ENCODE results near the gene LLGL2.
A peak's percentile ranks its signal among the peaks of the same experiment; 100 is the strongest.

Gene LLGL2

DNA sequence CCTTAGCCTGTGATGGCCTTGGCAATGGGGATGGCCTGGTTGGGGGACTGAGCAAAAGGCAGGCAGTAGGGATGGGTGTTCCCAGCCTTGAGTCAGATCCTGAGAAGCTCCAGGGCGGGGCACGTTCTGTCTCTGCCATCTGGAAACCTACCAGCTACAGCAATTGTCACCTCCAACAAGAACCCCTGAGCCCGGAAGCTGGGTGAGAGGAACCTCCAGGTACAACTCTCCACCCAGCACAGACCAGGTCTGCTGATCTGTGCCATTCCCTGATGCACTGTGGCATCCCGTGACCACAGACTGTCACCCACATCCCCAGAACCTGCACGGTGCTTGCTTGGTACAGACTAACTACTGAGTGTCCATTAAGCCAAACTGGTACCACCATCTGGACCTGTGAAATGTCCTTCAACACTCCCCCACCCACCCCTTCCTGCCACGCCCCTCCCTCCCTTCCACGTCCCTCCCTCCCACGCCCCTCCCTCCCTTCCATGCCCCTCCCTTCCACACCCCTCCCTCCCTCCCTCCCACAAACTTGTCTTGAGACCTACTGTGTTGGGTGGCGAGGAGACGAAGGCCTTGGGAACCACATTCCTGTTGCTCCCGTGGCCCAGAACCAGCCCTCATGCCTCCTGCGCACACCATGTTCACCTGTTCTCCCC lies 78.7 kb downstream of the LLGL2 start:
- Histone ChIP-seq H3K9me3 (ENCODE audit: severe bottlenecking) (no peaks in the 10 kb centered on the region), H3K4me3 (ENCODE audit: severe bottlenecking) (no peak overlapping the region), H3K27ac (ENCODE audit: poor library complexity, severe bottlenecking) (no peak overlapping the region), H3K4me1 (ENCODE audit: insufficient read depth, poor library complexity, severe bottlenecking) (no peaks in the 10 kb centered on the region), H3K36me3 (ENCODE audit: low read depth) (no peaks in the 10 kb centered on the region), H3K27me3 (ENCODE audit: insufficient read depth, poor library complexity, severe bottlenecking) (no peaks in the 10 kb centered on the region)
- DNase-seq (ENCODE audit: low spot score) (peak; percentile 58), ATAC-seq (ENCODE audit: low read depth) (peak; percentile 55; the same call in 2 of the 3 replicates)
- TF ChIP-seq, protein P1, sequence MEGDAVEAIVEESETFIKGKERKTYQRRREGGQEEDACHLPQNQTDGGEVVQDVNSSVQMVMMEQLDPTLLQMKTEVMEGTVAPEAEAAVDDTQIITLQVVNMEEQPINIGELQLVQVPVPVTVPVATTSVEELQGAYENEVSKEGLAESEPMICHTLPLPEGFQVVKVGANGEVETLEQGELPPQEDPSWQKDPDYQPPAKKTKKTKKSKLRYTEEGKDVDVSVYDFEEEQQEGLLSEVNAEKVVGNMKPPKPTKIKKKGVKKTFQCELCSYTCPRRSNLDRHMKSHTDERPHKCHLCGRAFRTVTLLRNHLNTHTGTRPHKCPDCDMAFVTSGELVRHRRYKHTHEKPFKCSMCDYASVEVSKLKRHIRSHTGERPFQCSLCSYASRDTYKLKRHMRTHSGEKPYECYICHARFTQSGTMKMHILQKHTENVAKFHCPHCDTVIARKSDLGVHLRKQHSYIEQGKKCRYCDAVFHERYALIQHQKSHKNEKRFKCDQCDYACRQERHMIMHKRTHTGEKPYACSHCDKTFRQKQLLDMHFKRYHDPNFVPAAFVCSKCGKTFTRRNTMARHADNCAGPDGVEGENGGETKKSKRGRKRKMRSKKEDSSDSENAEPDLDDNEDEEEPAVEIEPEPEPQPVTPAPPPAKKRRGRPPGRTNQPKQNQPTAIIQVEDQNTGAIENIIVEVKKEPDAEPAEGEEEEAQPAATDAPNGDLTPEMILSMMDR (IDR thresholded peaks at IDR 0.05; ENCODE audit: poor library complexity, severe bottlenecking) = no peak

DNA sequence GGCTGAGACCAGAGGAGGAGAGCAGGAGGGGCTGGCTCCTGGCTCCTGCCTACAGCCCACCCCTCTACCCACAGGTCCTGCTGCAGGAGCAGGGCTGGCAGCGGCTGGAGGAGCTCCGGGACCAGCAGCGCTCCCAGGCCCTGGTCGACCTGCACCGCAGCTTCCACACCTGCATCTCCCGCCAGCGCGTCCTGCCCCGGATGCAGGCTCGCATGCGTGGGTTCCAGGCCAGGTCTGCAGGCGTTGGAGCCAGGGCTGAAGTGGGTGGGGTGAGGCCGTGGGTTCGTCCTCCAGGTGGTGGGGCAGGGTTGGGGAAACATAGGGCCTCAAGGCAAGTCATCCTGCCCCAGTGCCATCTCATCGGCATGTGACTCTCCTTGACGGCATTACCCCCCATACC lies 80.3 kb downstream of the LLGL2 start:
- no peak for DNase-seq (ENCODE audit: low spot score)
- peaks cover 3% of the 10 kb centered on the region for H3K4me1 ChIP-seq (ENCODE audit: insufficient read depth, poor library complexity, severe bottlenecking)
- no peak overlapping the region for H3K4me3 ChIP-seq (ENCODE audit: severe bottlenecking)
- no peaks in the 10 kb centered on the region for H3K9me3 ChIP-seq (ENCODE audit: severe bottlenecking)
- ATAC-seq (ENCODE audit: low read depth) = no peak
- H3K36me3 ChIP-seq (ENCODE audit: low read depth) = no peaks in the 10 kb centered on the region
- no peak overlapping the region for H3K27ac ChIP-seq (ENCODE audit: poor library complexity, severe bottlenecking)
- H3K27me3 ChIP-seq (ENCODE audit: insufficient read depth, poor library complexity, severe bottlenecking) = no peaks in the 10 kb centered on the region
- TF ChIP-seq, protein P1 (IDR thresholded peaks at IDR 0.05; ENCODE audit: poor library complexity, severe bottlenecking) = no peak

DNA sequence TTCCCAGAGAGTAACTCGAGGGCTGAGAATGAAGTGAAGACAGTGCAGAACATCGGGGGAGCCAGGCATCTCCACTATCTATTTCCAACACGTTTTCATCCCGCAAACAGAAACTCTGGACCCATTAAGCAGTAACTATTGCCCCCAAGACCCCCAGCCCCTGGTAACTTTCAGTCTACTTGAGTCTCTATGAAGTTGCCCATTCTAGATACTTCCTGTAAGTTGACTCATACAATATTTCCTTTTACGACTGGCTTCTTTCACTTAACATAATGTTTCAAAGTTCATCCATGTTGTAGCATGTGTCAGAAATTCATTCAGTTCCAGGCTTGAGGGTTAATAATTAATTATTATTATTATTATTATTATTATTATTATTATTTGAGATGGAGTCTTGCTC lies 81.6 kb downstream of the LLGL2 start:
- Histone ChIP-seq H3K9me3 (ENCODE audit: severe bottlenecking) (no peaks in the 10 kb centered on the region), H3K27ac (ENCODE audit: poor library complexity, severe bottlenecking) (no peak overlapping the region), H3K36me3 (ENCODE audit: low read depth) (no peaks in the 10 kb centered on the region), H3K27me3 (ENCODE audit: insufficient read depth, poor library complexity, severe bottlenecking) (no peaks in the 10 kb centered on the region), H3K4me3 (ENCODE audit: severe bottlenecking) (no peak overlapping the region), H3K4me1 (ENCODE audit: insufficient read depth, poor library complexity, severe bottlenecking) (peaks cover 5% of the 10 kb centered on the region)
- DNase-seq (ENCODE audit: low spot score) (no peak), ATAC-seq (ENCODE audit: low read depth) (no peak)
- TF ChIP-seq, protein P1 (IDR thresholded peaks at IDR 0.05; ENCODE audit: poor library complexity, severe bottlenecking) = no peak

DNA sequence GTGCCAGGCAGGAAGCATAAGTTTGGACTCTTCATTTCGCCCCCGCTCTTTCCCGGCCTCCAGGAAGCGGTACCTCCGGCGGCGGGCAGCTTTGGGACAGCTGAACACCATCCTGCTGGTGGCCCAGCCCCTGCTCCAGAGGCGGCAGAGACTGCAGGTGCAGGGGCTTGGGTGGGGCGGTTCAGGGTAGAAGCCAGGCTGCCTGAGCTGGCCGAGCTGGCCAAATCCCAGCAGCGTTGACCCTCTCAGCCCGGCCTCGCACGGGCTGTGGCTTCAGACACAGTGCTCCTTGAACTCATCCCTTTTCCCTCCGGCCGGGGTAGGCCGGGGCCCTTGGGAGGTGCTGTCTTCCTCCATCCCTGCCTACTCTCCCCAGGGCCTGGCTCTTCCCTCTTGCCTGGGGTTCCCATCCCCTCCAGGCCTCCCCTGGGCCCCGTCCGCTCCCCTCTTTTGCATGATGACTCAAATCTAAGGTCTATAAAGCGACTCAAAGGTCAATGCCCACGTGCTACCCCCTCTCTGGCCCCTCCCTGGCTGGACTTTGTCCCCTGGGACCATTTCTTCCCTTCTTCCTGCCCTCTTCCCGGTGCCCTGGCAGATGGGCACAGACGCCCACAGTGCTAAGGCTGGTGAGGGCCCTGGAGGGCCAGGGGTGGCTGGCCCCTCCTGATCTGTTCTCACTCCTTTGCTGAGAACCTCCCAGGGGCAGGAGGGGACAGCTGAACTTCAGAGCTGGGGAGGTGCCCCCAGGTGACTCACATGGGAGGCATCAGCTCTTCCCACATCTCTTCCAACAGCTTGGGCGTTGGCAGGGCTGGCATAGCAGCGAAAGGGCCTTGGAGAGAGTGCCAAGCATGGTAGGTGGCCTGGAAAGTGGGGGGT lies 84.8 kb downstream of the LLGL2 start:
- Histone ChIP-seq H3K36me3 (ENCODE audit: low read depth) (no peaks in the 10 kb centered on the region), H3K4me3 (ENCODE audit: severe bottlenecking) (no peak overlapping the region), H3K27ac (ENCODE audit: poor library complexity, severe bottlenecking) (no peak overlapping the region), H3K9me3 (ENCODE audit: severe bottlenecking) (no peaks in the 10 kb centered on the region), H3K27me3 (ENCODE audit: insufficient read depth, poor library complexity, severe bottlenecking) (no peaks in the 10 kb centered on the region), H3K4me1 (ENCODE audit: insufficient read depth, poor library complexity, severe bottlenecking) (peaks cover 5% of the 10 kb centered on the region)
- TF ChIP-seq, protein P1 (IDR thresholded peaks at IDR 0.05; ENCODE audit: poor library complexity, severe bottlenecking) = no peak
- DNase-seq (ENCODE audit: low spot score) (no peak), ATAC-seq (ENCODE audit: low read depth) (peak; percentile 44)

All from RWPE2 (cell line).